ENCODE measurements around the gene CEMIP. TPM values are rescaled to one million over a fixed set of nuclear protein-coding genes. Genes with fewer than 3 reads are reported as not detected.
A peak's percentile ranks its signal among the peaks of the same experiment; 100 is the strongest.

The CEMIP gene
- total and polyA plus RNA-seq, 2 of the 13 experiments (the other 11 are each of a cell fraction or from before 2014, with no cell fraction given) = 4.3 to 28.5 TPM

GRCh38 chr15:80856809-80857377, 77.7 kb downstream of the CEMIP start (continued):
- peak; percentile 67; the same call in 1 of the 2 replicates for TF ChIP-seq ZBED4 (CRISPR knock-in tag; IDR thresholded peaks at IDR 0.05; ENCODE audit: borderline replicate concordance)
- peak; percentile 31; the same call in 1 of the 2 replicates for TF ChIP-seq ONECUT2 (CRISPR knock-in tag; IDR thresholded peaks at IDR 0.05)
- TF ChIP-seq YEATS2 (CRISPR knock-in tag; IDR thresholded peaks at IDR 0.05; ENCODE audit: borderline replicate concordance) = no peak; the same call in 1 of the 2 replicates
- no peak for TF ChIP-seq GZF1 (CRISPR knock-in tag; IDR thresholded peaks at IDR 0.05)
- TF ChIP-seq HINFP (CRISPR knock-in tag; IDR thresholded peaks at IDR 0.05; ENCODE audit: low read depth) = no peak
- no peak for TF ChIP-seq KMT2B (CRISPR knock-in tag; IDR thresholded peaks at IDR 0.05)
- TF ChIP-seq ZNF556 (CRISPR knock-in tag; IDR thresholded peaks at IDR 0.05; ENCODE audit: borderline replicate concordance) = peak; percentile 30; the same call in 1 of the 2 replicates
- TF ChIP-seq PAWR (CRISPR knock-in tag; IDR thresholded peaks at IDR 0.05; ENCODE audit: borderline replicate concordance) = no peak
- no peak for TF ChIP-seq MAF1 (CRISPR knock-in tag; IDR thresholded peaks at IDR 0.05; ENCODE audit: borderline replicate concordance)
- TF ChIP-seq ARNTL (CRISPR knock-in tag; IDR thresholded peaks at IDR 0.05) = peak; percentile 68
- peak; percentile 60 for TF ChIP-seq TCF7L2 (IDR thresholded peaks at IDR 0.05; ENCODE audit: low read depth, low read length)
- no peak for TF ChIP-seq ZNF362 (CRISPR knock-in tag; IDR thresholded peaks at IDR 0.05; ENCODE audit: borderline replicate concordance)
- TF ChIP-seq ZMAT5 (CRISPR knock-in tag; IDR thresholded peaks at IDR 0.05; ENCODE audit: borderline replicate concordance, low read depth) = no peak
- no peak for TF ChIP-seq ZNF383 (CRISPR knock-in tag; IDR thresholded peaks at IDR 0.05; ENCODE audit: borderline replicate concordance)
- no peak for TF ChIP-seq FOXA1 (IDR thresholded peaks at IDR 0.05)
- peak; percentile 58 for TF ChIP-seq FOXA1 (CRISPR knock-in tag; IDR thresholded peaks at IDR 0.05)
- TF ChIP-seq YEATS4 (CRISPR knock-in tag; IDR thresholded peaks at IDR 0.05; ENCODE audit: borderline replicate concordance) = 0 out of 2 replicates have a peak, but pooled peaks have one; percentile 47
- no peak for TF ChIP-seq TRIM22 (IDR thresholded peaks at IDR 0.05)
- peak; percentile 96 for TF ChIP-seq BCL6 (CRISPR knock-in tag; IDR thresholded peaks at IDR 0.05)
- peak; percentile 54; the same call in 1 of the 2 replicates for TF ChIP-seq TFAP4 (IDR thresholded peaks at IDR 0.05; ENCODE audit: borderline replicate concordance, low read depth)
- TF ChIP-seq ASH2L (IDR thresholded peaks at IDR 0.05; ENCODE audit: insufficient read length, low read depth, low read length) = peak; percentile 63
